HG02623 (cell line): ENCODE results near the gene MYF5.

Experiments used
- ATAC-seq: cut with Tn5 transposase; IDR thresholded peaks from one replicate; pipeline ENCODE4 v1.9.1; 2021; ENCODE audit warnings: moderate library complexity; ENCODE audit not compliant: unreplicated experiment

MYF5 gene

GRCh38 chr12:80756875-80757274, 40.2 kb downstream of the MYF5 start:
- peak; percentile 80 for ATAC-seq

GRCh38 chr12:80761838-80762237, 45.1 kb downstream of the MYF5 start:
- ATAC-seq = no peak

- ATAC-seq = no peak
These were observed 47.2 kb downstream of the MYF5 start for GRCh38 chr12:80763874-80764273.

- ATAC-seq = no peak
These were observed 49.5 kb downstream of the MYF5 start for GRCh38 chr12:80766210-80766609.

GRCh38 chr12:80766897-80767296, 50.2 kb downstream of the MYF5 start:
- peak; percentile 90 for ATAC-seq
